ENCODE results near the gene WFS1. TPM values are rescaled to one million over a fixed set of nuclear protein-coding genes. Genes with fewer than 3 reads are reported as not detected.

The WFS1 gene
- total RNA-seq, 6 donors from 2014 or later: 88.8 to 180 (median 105) TPM

DNA sequence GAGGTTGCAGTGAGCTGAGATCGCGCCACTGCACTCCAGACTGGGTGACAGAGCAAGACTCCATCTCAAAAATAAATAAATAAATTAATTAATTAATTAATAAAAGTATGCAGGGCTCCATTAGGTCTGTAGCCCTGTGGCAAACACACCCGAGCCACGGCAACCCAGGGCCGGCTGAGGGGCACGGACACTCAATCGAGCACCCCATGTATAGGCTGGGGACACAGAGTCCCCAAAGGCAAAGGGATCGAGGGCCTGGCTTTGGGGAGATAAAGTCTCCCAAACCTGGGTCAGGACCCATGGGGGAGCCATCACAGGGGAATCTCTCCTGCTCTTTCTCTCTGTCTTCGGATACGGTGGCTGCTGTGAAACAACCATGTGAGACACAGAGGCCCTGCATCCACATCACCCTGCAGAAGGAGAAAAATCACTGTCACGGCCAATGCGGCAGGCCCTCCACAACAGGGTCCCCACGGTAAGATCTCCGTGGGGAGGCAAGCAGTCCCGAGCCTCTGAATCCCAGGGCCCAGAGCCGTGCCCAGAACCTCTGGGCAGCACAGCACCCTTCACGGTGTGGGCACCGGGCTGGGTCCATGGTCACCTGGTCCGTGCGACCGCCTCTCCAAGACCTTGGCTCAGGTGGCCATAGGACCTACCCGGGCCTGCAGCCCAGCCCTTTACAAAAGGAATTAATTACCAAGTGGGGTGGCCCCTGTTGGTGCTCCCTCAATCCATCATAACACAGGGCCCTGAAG, 81.8 kb downstream of the WFS1 start:
- Histone ChIP-seq H3K4me1 (no peaks in the 10 kb centered on the region), H3K4me3 (no peak overlapping the region), H3K36me3 (no peaks in the 10 kb centered on the region), H3K27ac (no peak overlapping the region), H3K27me3 (no peaks in the 10 kb centered on the region), H3K9me3 (no peaks in the 10 kb centered on the region)
- DNase-seq (no peak), ATAC-seq (ENCODE audit: low FRiP score in 2 of 2) (no peak)
- TF ChIP-seq EP300 (IDR thresholded peaks at IDR 0.05) (no peak), POLR2A (IDR thresholded peaks at IDR 0.05) (no peak), POLR2AphosphoS5 (IDR thresholded peaks at IDR 0.05) (no peak)
- TF ChIP-seq, protein P1, sequence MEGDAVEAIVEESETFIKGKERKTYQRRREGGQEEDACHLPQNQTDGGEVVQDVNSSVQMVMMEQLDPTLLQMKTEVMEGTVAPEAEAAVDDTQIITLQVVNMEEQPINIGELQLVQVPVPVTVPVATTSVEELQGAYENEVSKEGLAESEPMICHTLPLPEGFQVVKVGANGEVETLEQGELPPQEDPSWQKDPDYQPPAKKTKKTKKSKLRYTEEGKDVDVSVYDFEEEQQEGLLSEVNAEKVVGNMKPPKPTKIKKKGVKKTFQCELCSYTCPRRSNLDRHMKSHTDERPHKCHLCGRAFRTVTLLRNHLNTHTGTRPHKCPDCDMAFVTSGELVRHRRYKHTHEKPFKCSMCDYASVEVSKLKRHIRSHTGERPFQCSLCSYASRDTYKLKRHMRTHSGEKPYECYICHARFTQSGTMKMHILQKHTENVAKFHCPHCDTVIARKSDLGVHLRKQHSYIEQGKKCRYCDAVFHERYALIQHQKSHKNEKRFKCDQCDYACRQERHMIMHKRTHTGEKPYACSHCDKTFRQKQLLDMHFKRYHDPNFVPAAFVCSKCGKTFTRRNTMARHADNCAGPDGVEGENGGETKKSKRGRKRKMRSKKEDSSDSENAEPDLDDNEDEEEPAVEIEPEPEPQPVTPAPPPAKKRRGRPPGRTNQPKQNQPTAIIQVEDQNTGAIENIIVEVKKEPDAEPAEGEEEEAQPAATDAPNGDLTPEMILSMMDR (IDR thresholded peaks at IDR 0.05): no peak
- 90 to 94% methylated on average over 11 to 16 of the region's 22 CpGs for WGBS, 2 donors

DNA sequence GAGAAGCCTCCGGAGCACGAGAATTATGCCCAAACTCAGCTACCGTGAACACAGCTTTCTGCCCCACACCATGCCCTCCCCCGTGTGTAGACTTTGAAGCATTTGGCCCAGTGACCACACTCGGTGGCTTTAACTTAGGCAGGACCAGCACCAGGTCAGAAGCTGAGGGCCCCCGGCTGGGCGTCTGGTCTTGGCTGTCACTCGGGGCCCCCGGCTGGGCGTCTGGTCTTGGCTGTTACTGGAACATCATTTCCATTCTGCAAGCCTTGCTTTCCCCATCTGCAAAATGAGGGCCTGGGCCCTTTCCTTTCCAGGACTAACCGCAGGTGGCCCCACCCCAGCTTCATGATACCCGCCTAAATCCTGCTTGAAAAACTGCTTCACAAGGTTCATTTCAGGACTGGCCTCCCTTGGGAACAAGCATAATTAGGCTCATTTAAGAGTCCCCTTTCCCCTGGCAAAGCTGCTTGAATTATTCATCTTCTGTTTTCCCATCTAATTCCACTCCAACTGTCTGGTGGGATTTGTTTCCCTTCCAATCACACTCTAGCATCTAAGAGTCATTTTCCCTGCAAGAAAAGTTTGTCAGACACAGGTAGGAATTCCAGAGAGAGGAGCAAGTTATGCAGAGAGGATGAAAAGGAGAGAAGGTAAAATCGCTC, 82.5 kb downstream of the WFS1 start:
- Histone ChIP-seq H3K4me1 (no peaks in the 10 kb centered on the region), H3K27me3 (no peaks in the 10 kb centered on the region), H3K36me3 (no peaks in the 10 kb centered on the region), H3K27ac (no peak overlapping the region), H3K4me3 (no peak overlapping the region), H3K9me3 (no peaks in the 10 kb centered on the region)
- WGBS, 2 donors: 71 to 76% methylated on average over 12 to 13 of the region's 13 CpGs
- ATAC-seq (ENCODE audit: low FRiP score in 2 of 2) (no peak), DNase-seq (no peak)
- no peak for TF ChIP-seq POLR2AphosphoS5 (IDR thresholded peaks at IDR 0.05)
- no peak for TF ChIP-seq EP300 (IDR thresholded peaks at IDR 0.05)
- no peak for TF ChIP-seq POLR2A (IDR thresholded peaks at IDR 0.05)
- TF ChIP-seq, protein P1 (IDR thresholded peaks at IDR 0.05): no peak

Other genes with a start within 250 kb of the WFS1 start
- gene JAKMIP1, start 69.3 kb upstream of the WFS1 start, total RNA-seq: 1 to 10 TPM in 3 of 6 donors, under 1 TPM in 3; 0.40 to 6.8 (median 1.0) TPM
- under 1 TPM in 2 of 6 donors, not detected in 4; 0.09 to 0.17 TPM for gene PPP2R2C, start 202.8 kb downstream of the WFS1 start, total RNA-seq

Data from upper lobe of left lung (tissue), 6 donors.